Measurements from ENCODE around the gene IBTK.

Gene IBTK

GRCh38 chr6:82251942-82252341 is 4.4 kb upstream of the IBTK start:
- TF ChIP-seq ZC3H10 (CRISPR knock-in tag; IDR thresholded peaks at IDR 0.05) (no peak), TCF4 (CRISPR knock-in tag; IDR thresholded peaks at IDR 0.05; ENCODE audit: borderline replicate concordance) (no peak), POU6F1 (CRISPR knock-in tag; IDR thresholded peaks at IDR 0.05; ENCODE audit: borderline replicate concordance, low read depth) (no peak), GLIS3 (CRISPR knock-in tag; IDR thresholded peaks at IDR 0.05) (no peak), SNAI2 (CRISPR knock-in tag; IDR thresholded peaks at IDR 0.05) (no peak), CSRNP3 (CRISPR knock-in tag; IDR thresholded peaks at IDR 0.05) (no peak), ESRRG (CRISPR knock-in tag; IDR thresholded peaks at IDR 0.05) (no peak), TOX (CRISPR knock-in tag; IDR thresholded peaks at IDR 0.05; ENCODE audit: borderline replicate concordance) (no peak), RARB (CRISPR knock-in tag; IDR thresholded peaks at IDR 0.05) (no peak), CREB5 (CRISPR knock-in tag; IDR thresholded peaks at IDR 0.05; ENCODE audit: low read depth) (no peak), OSR1 (CRISPR knock-in tag; IDR thresholded peaks at IDR 0.05) (no peak), PATZ1 (CRISPR knock-in tag; IDR thresholded peaks at IDR 0.05; ENCODE audit: borderline replicate concordance) (no peak), ZNF565 (CRISPR knock-in tag; conservative IDR thresholded peaks at IDR 0.05; ENCODE audit: low read depth) (no peak), ZNF8 (CRISPR knock-in tag; IDR thresholded peaks at IDR 0.05) (no peak), BACH2 (CRISPR knock-in tag; IDR thresholded peaks at IDR 0.05; ENCODE audit: borderline replicate concordance) (no peak)
- ATAC-seq = no peak

GRCh38 chr6:82249381-82250253 is 2.1 kb upstream of the IBTK start:
- ATAC-seq = no peak

More at GRCh38 chr6:82249381-82250253, 2.1 kb upstream of the IBTK start:
- TF ChIP-seq ARNTL (CRISPR knock-in tag; IDR thresholded peaks at IDR 0.05; ENCODE audit: borderline replicate concordance, low read depth) = no peak
- TF ChIP-seq ZFP30 (CRISPR knock-in tag; IDR thresholded peaks at IDR 0.05) = no peak
- TF ChIP-seq ISL1 (CRISPR knock-in tag; IDR thresholded peaks at IDR 0.05) = peak; percentile 94
- peak; percentile 47; the same call in 1 of the 2 replicates for TF ChIP-seq CREB5 (CRISPR knock-in tag; IDR thresholded peaks at IDR 0.05; ENCODE audit: low read depth)
- peak; percentile 73; the same call in 1 of the 2 replicates for TF ChIP-seq PATZ1 (CRISPR knock-in tag; IDR thresholded peaks at IDR 0.05; ENCODE audit: borderline replicate concordance)
- no peak for TF ChIP-seq SNAI2 (CRISPR knock-in tag; IDR thresholded peaks at IDR 0.05)
- peak; percentile 94 for TF ChIP-seq ZC3H10 (CRISPR knock-in tag; IDR thresholded peaks at IDR 0.05)
- TF ChIP-seq POU6F1 (CRISPR knock-in tag; IDR thresholded peaks at IDR 0.05; ENCODE audit: borderline replicate concordance, low read depth) = no peak

Measured in SK-N-SH treated with all-trans-retinoic acid at 6 μM for 48 hours (cell line).